ENCODE data around the gene TASOR2. TPM values are rescaled to one million over a fixed set of nuclear protein-coding genes. Genes with fewer than 3 reads are reported as not detected.

Gene TASOR2
- total and polyA plus RNA-seq, 2 donors (not counting 1 experiment from before 2014, with no cell fraction given): 12.3 to 68.6 TPM

DNA sequence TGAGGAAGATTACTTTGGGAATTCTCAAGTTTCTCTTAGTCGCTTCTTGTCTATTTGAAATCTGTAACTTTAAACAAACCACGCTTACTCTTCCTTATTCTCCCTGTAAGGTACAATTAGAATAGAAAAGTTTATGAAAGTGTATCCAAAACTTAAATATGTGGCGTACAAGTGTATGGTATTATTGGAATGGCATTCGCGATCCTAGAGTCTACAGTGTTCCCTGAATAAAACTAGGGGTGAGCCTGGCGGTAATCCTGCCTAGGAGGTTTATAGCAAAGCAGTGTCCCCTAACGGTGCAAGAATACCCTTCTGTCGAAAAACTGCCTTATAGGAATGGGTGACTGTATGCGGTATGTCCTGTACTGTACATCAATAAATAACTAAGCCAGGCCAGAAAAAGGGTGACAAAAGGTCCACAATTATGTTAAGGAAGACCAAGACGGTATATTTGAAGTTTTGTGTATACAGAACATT is 1.2 kb downstream of the TASOR2 start:
- Histone ChIP-seq H3K36me3 (replicated peaks in 1 of 2; ENCODE audit: control extremely low read depth in 1 of 2, control insufficient read depth in 1 of 2, extremely low read depth in 1 of 2, insufficient read depth in 2 of 2, low read length in 1 of 2) (peaks cover 0 to 3% of the 10 kb centered on the region in 2 experiments), H3K4me1 (ENCODE audit: control insufficient read depth in 2 of 2, insufficient read depth in 2 of 2, low read length in 2 of 2) (peaks cover 30 to 33% of the 10 kb centered on the region in 2 donors), H3K4me3 (ENCODE audit: control extremely low read depth in 1 of 5, extremely low read depth in 1 of 5, insufficient read depth in 1 of 5, low read depth in 2 of 5, low read length in 4 of 5) (peak overlapping the region; percentile 31 to 87 (median 75)), H3K27ac (ENCODE audit: low read length in 2 of 2) (peak overlapping the region; percentile 78 to 97), H3K27me3 (replicated peaks in 1 of 4; ENCODE audit: control extremely low read depth in 1 of 4, control insufficient read depth in 3 of 4, insufficient read depth in 4 of 4, low read length in 3 of 4) (no peaks in the 10 kb centered on the region), H3K4me2 (replicated peaks; ENCODE audit: low read depth, low read length, poor library complexity, severe bottlenecking) (peak overlapping the region; percentile 78), H4K20me1 (ENCODE audit: control insufficient read depth, insufficient read depth, low read length, poor library complexity, severe bottlenecking) (peaks cover 20% of the 10 kb centered on the region), H3K9ac (ENCODE audit: low read length) (peak overlapping the region; percentile 87), H3K9me3 (ENCODE audit: control extremely low read depth in 1 of 3, control insufficient read depth in 2 of 3, insufficient read depth in 1 of 3, low read length in 2 of 3) (no peaks in the 10 kb centered on the region), H3K79me2 (ENCODE audit: control insufficient read depth, insufficient read depth, low read length) (peaks cover 49% of the 10 kb centered on the region), H2AFZ (ENCODE audit: insufficient read depth, low read depth, low read length, poor library complexity, severe bottlenecking) (peak overlapping the region; percentile 83)
- CTCF ChIA-PET: interaction anchor here (1.0 kb wide), 1 partner anchor 166 kb away, joined by 3 read pairs; no protein-coding TSS in a partner anchor
- H3K9me3 Mint-ChIP-seq (ENCODE audit: insufficient read depth): no peaks in the 10 kb centered on the region
- POLR2A ChIA-PET: interaction anchor here (1.4 to 2.0 kb wide), 2 partner anchors 8 to 204 kb away, joined by 3 to 4 read pairs; partner anchors contain the start of genes ANKRD16 and FBH1
- TF ChIP-seq, protein P1, sequence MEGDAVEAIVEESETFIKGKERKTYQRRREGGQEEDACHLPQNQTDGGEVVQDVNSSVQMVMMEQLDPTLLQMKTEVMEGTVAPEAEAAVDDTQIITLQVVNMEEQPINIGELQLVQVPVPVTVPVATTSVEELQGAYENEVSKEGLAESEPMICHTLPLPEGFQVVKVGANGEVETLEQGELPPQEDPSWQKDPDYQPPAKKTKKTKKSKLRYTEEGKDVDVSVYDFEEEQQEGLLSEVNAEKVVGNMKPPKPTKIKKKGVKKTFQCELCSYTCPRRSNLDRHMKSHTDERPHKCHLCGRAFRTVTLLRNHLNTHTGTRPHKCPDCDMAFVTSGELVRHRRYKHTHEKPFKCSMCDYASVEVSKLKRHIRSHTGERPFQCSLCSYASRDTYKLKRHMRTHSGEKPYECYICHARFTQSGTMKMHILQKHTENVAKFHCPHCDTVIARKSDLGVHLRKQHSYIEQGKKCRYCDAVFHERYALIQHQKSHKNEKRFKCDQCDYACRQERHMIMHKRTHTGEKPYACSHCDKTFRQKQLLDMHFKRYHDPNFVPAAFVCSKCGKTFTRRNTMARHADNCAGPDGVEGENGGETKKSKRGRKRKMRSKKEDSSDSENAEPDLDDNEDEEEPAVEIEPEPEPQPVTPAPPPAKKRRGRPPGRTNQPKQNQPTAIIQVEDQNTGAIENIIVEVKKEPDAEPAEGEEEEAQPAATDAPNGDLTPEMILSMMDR (IDR thresholded peaks at IDR 0.05): peak; percentile 18
- no peak for TF ChIP-seq EZH2 (IDR thresholded peaks at IDR 0.05; ENCODE audit: borderline replicate concordance, insufficient read depth, low read depth, low read length, poor library complexity, severe bottlenecking)
- ATAC-seq (ENCODE audit: low read depth): no peak
- H3K27me3 Mint-ChIP-seq: no peaks in the 10 kb centered on the region
- peak overlapping the region; percentile 98 for H3K4me3 Mint-ChIP-seq
- peaks cover 34% of the 10 kb centered on the region for H3K4me1 Mint-ChIP-seq
- intact Hi-C loops (cut with micrococcal nuclease): loop anchor here (2.0 to 10.0 kb wide), 7 partner anchors 25 to 1789 kb away; partner anchors contain the start of genes ANKRD16, GDI2 and IL15RA
- no peak for DNase-seq
- no CpG with 5 or more reads among the region's 10 CpGs for WGBS (ENCODE audit: insufficient coverage)
- peak overlapping the region; percentile 95 for H3K27ac Mint-ChIP-seq

DNA sequence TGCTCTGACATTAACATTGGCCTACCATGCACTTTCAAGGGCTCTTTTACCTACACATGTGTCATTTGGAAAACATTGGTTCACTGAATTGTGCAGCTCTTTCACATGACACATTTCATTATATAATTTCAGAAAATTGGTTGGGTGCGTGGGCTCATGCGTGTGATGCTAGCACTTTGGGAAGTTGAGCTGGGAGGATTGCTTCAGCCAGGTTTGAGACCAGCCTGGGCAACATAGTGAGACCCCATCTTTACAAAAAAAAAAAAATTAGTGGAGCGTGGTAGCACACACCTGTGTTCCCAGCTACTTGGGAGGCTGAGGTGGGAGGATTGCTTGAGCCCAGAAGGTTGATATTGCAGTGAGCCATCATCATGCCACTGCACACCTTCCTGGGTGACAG is 3.9 kb downstream of the TASOR2 start:
- peaks cover 40% of the 10 kb centered on the region for H4K20me1 ChIP-seq (ENCODE audit: control insufficient read depth, insufficient read depth, low read length, poor library complexity, severe bottlenecking)
- H3K4me2 ChIP-seq (replicated peaks; ENCODE audit: low read depth, low read length, poor library complexity, severe bottlenecking): no peak overlapping the region
- Mint-ChIP-seq H3K9me3 (ENCODE audit: insufficient read depth) (no peaks in the 10 kb centered on the region), H3K27me3 (no peaks in the 10 kb centered on the region), H3K4me3 (peak overlapping the region; percentile 23), H3K27ac (no peak overlapping the region), H3K4me1 (peaks cover 55% of the 10 kb centered on the region)
- no peak overlapping the region for H3K27ac ChIP-seq (ENCODE audit: low read length in 2 of 2)
- ChIA-PET POLR2A (no interaction called here), CTCF (interaction anchor here (0.5 to 1.4 kb wide), 2 partner anchors 30 to 65 kb away, joined by 4 to 5 read pairs; no protein-coding TSS in a partner anchor)
- H3K27me3 ChIP-seq (replicated peaks in 1 of 4; ENCODE audit: control extremely low read depth in 1 of 4, control insufficient read depth in 3 of 4, insufficient read depth in 4 of 4, low read length in 3 of 4): no peaks in the 10 kb centered on the region
- ATAC-seq (ENCODE audit: low read depth) (no peak), DNase-seq (no peak)
- TF ChIP-seq EZH2 (IDR thresholded peaks at IDR 0.05; ENCODE audit: borderline replicate concordance, insufficient read depth, low read depth, low read length, poor library complexity, severe bottlenecking): no peak
- TF ChIP-seq, protein P1 (IDR thresholded peaks at IDR 0.05): no peak
- intact Hi-C loops (cut with micrococcal nuclease): loop anchor here (10.0 kb wide), 2 partner anchors 476 to 1786 kb away; no protein-coding TSS in a partner anchor
- peaks cover 50 to 53% of the 10 kb centered on the region in 2 donors for H3K4me1 ChIP-seq (ENCODE audit: control insufficient read depth in 2 of 2, insufficient read depth in 2 of 2, low read length in 2 of 2)
- H2AFZ ChIP-seq (ENCODE audit: insufficient read depth, low read depth, low read length, poor library complexity, severe bottlenecking): no peak overlapping the region
- no peaks in the 10 kb centered on the region for H3K9me3 ChIP-seq (ENCODE audit: control extremely low read depth in 1 of 3, control insufficient read depth in 2 of 3, insufficient read depth in 1 of 3, low read length in 2 of 3)
- H3K79me2 ChIP-seq (ENCODE audit: control insufficient read depth, insufficient read depth, low read length): peaks cover 77% of the 10 kb centered on the region
- no peak overlapping the region for H3K4me3 ChIP-seq (ENCODE audit: control extremely low read depth in 1 of 5, extremely low read depth in 1 of 5, insufficient read depth in 1 of 5, low read depth in 2 of 5, low read length in 4 of 5)
- WGBS (ENCODE audit: insufficient coverage): no CpG with 5 or more reads among the region's 3 CpGs
- no peak overlapping the region for H3K9ac ChIP-seq (ENCODE audit: low read length)
- H3K36me3 ChIP-seq (replicated peaks in 1 of 2; ENCODE audit: control extremely low read depth in 1 of 2, control insufficient read depth in 1 of 2, extremely low read depth in 1 of 2, insufficient read depth in 2 of 2, low read length in 1 of 2): peaks cover 0 to 3% of the 10 kb centered on the region in 2 experiments

All from B cell (primary cell).